ENCODE results near the gene DLGAP1.

DNA sequence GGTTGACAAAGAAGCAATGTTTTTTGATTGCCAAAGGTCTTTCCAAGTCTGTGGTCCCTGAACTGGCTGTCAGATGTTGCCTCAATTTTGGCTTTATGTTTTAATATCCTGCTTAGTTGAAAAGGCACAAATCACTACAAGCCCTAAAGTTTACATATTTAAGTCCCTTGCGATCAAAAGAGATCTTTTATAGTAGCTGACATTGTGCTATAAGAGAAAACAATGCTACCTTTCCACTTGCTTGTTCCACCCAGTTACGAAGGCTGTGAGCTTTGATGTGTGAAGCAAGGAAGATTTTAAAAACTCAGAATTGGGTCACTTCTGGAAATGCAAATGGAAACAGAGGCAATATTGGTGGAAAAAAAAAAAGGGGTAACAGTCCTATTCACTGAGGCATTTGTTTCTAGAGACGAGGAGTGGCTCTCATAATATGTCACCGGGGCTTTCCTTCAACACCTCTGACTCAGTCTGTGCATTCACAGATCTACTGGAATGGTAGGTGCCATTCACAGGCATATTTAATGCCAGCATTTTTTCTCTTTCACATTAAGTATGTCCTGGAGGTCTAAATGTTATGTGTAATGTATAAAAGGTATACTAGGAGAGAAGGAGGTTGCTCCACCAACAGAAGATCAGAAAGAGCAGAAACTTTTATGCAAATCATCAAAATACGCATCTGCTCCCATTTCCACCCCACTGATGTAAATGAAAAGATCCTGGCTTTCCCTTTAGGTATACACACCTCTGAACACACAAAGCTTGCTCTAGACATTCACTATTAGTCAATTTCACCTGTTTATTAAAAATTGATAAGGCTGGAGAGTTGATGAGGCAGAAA, 913.3 kb downstream of the DLGAP1 start:
- TF ChIP-seq CTCF (IDR thresholded peaks at IDR 0.05) (no peak), EZH2 (IDR thresholded peaks at IDR 0.05; ENCODE audit: borderline replicate concordance, insufficient read depth, low read depth, low read length, poor library complexity, severe bottlenecking) (no peak)
